HEK293 (cell line): ENCODE results near the gene TTR.

Experiments
- CTCF ChIA-PET: fragments of 350-600 bp; formaldehyde crosslinking; extraction: SDS; loops from one replicate; lab custom pipeline; 2021; ENCODE audit warnings: antibody characterized with exemption; lab: Yijun Ruan, JAX
- POLR2A ChIA-PET: fragments of 300-600 bp; formaldehyde crosslinking; extraction: SDS; loops from one replicate; lab custom pipeline; 2020; ENCODE audit warnings: antibody characterized with exemption, inconsistent platforms; lab: Yijun Ruan, JAX
- H3K27ac ChIP-seq: fragments of 200-500 bp; sonication (Bioruptor generic); 2 replicates; pipeline ENCODE4 v1.5.1; 2014; ENCODE audit warnings: low read depth, low read length, control low read depth, inconsistent platforms; ENCODE audit errors: extremely low read depth
- H3K36me3 ChIP-seq, 2 experiments: fragments of 200-500 bp in 1 of 2; sonication (Bioruptor generic) in 1 of 2; 1 replicate in 1 of 2; 2 replicates in 1 of 2; pipeline ENCODE4 v1.5.1; 2014 to 2017; ENCODE audit warnings: inconsistent platforms in 2 of 2, low read length in 2 of 2; ENCODE audit not compliant: control insufficient read depth in 2 of 2, insufficient read depth in 1 of 2
- H3K4me1 ChIP-seq: fragments of 200-500 bp; sonication (Bioruptor generic); 2 replicates; pipeline ENCODE4 v1.5.1; 2014; ENCODE audit warnings: mild to moderate bottlenecking, low read length, inconsistent platforms; ENCODE audit not compliant: control insufficient read depth, insufficient read depth
- H3K4me3 ChIP-seq: 2 replicates; pipeline ENCODE4 v1.5.1; 2011; ENCODE audit warnings: low read depth, mild to moderate bottlenecking, control low read depth, low read length, moderate library complexity
- H3K9me3 ChIP-seq: fragments of 200-500 bp; sonication (Bioruptor generic); 2 replicates; pipeline ENCODE4 v1.5.1; 2014; ENCODE audit warnings: low read depth, low read length, inconsistent platforms; ENCODE audit not compliant: control insufficient read depth, insufficient read depth
- SCRT2 ChIP-seq: fragments of 450-650 bp; formaldehyde crosslinking; IDR thresholded peaks from 2 replicates; pipeline ENCODE4 v1.5.1; 2016; ENCODE audit warnings: missing biosample characterization, missing genetic modification characterization
- YY1 ChIP-seq: fragments of 450-650 bp; formaldehyde crosslinking; IDR thresholded peaks from 2 replicates; pipeline ENCODE4 v1.5.1; 2018; ENCODE audit warnings: missing biosample characterization, missing genetic modification characterization
- ZBTB20 ChIP-seq: fragments of 450-650 bp; formaldehyde crosslinking; IDR thresholded peaks from 2 replicates; pipeline ENCODE4 v1.5.1; 2016; ENCODE audit warnings: missing biosample characterization, missing genetic modification characterization
- ZBTB8A ChIP-seq: fragments of 450-650 bp; formaldehyde crosslinking; IDR thresholded peaks from 2 replicates; pipeline ENCODE4 v1.5.1; 2016; ENCODE audit warnings: missing biosample characterization, missing genetic modification characterization
- ZFHX2 ChIP-seq: fragments of 450-650 bp; formaldehyde crosslinking; conservative IDR thresholded peaks from 2 replicates; pipeline ENCODE4 v1.5.1; 2016; ENCODE audit warnings: missing biosample characterization, missing genetic modification characterization
- ZFP37 ChIP-seq: fragments of 450-650 bp; formaldehyde crosslinking; IDR thresholded peaks from 2 replicates; pipeline ENCODE4 v1.5.1; 2016; ENCODE audit warnings: missing biosample characterization, missing genetic modification characterization
- ZFP41 ChIP-seq: fragments of 450-650 bp; formaldehyde crosslinking; IDR thresholded peaks from 2 replicates; pipeline ENCODE4 v1.5.1; 2016; ENCODE audit warnings: missing biosample characterization, missing genetic modification characterization, borderline replicate concordance
- ZFP69B ChIP-seq: fragments of 450-650 bp; formaldehyde crosslinking; IDR thresholded peaks from 2 replicates; pipeline ENCODE4 v1.5.1; 2016; ENCODE audit warnings: missing biosample characterization, missing genetic modification characterization
- ZNF112 ChIP-seq: fragments of 450-650 bp; formaldehyde crosslinking; IDR thresholded peaks from 2 replicates; pipeline ENCODE4 v1.5.0; 2017; ENCODE audit warnings: missing biosample characterization, missing genetic modification characterization
- ZNF146 ChIP-seq: fragments of 450-650 bp; formaldehyde crosslinking; IDR thresholded peaks from 2 replicates; pipeline ENCODE4 v1.5.1; 2016; ENCODE audit warnings: missing biosample characterization, missing genetic modification characterization
- ZNF202 ChIP-seq: fragments of 450-650 bp; formaldehyde crosslinking; IDR thresholded peaks from 2 replicates; pipeline ENCODE4 v1.5.1; 2016; ENCODE audit warnings: missing biosample characterization, missing genetic modification characterization, borderline replicate concordance
- ZNF280C ChIP-seq: fragments of 450-650 bp; formaldehyde crosslinking; IDR thresholded peaks from 2 replicates; pipeline ENCODE4 v1.5.1; 2016; ENCODE audit warnings: missing biosample characterization, missing genetic modification characterization
- ZNF416 ChIP-seq: fragments of 450-650 bp; formaldehyde crosslinking; IDR thresholded peaks from 2 replicates; pipeline ENCODE4 v1.5.1; 2016; ENCODE audit warnings: missing biosample characterization, missing genetic modification characterization
- ZNF600 ChIP-seq: fragments of 450-650 bp; formaldehyde crosslinking; IDR thresholded peaks from 2 replicates; pipeline ENCODE4 v1.5.1; 2016; ENCODE audit warnings: missing biosample characterization, missing genetic modification characterization
- ZNF658 ChIP-seq: fragments of 450-650 bp; formaldehyde crosslinking; IDR thresholded peaks from 2 replicates; pipeline ENCODE4; 2016; ENCODE audit warnings: missing biosample characterization, missing genetic modification characterization
- ZNF664 ChIP-seq: fragments of 450-650 bp; formaldehyde crosslinking; IDR thresholded peaks from 2 replicates; pipeline ENCODE4 v1.5.1; 2016; ENCODE audit warnings: missing biosample characterization, missing genetic modification characterization
- ZNF776 ChIP-seq: fragments of 450-650 bp; formaldehyde crosslinking; IDR thresholded peaks from 2 replicates; pipeline ENCODE4 v1.5.0; 2017; ENCODE audit warnings: missing biosample characterization, missing genetic modification characterization, borderline replicate concordance
- ZSCAN18 ChIP-seq: fragments of 450-650 bp; formaldehyde crosslinking; IDR thresholded peaks from 2 replicates; pipeline ENCODE4 v1.5.1; 2016; ENCODE audit warnings: missing biosample characterization, missing genetic modification characterization
- ZSCAN4 ChIP-seq: fragments of 450-650 bp; formaldehyde crosslinking; IDR thresholded peaks from 2 replicates; pipeline ENCODE4 v1.5.1; 2017; ENCODE audit warnings: missing biosample characterization, missing genetic modification characterization

TTR gene

GRCh38 chr18:31557446-31557845 lies 34.2 kb upstream of the TTR start:
- no peaks in the 10 kb centered on the region for H3K9me3 ChIP-seq
- no peaks in the 10 kb centered on the region for H3K4me1 ChIP-seq
- ChIA-PET POLR2A (no interaction called here), CTCF (interaction anchor here (0.6 to 3.2 kb wide), 8 partner anchors 13 to 578 kb away, joined by 3 to 37 read pairs (median 3); no protein-coding TSS in a partner anchor)
- no peak overlapping the region for H3K27ac ChIP-seq
- no peak overlapping the region for H3K4me3 ChIP-seq
- no peaks in the 10 kb centered on the region for H3K36me3 ChIP-seq
- TF ChIP-seq ZNF664 (tag by site-specific recombination): no peak
- TF ChIP-seq ZNF146 (tag by site-specific recombination): no peak
- TF ChIP-seq ZFHX2: no peak
- no peak for TF ChIP-seq ZNF416 (tag by site-specific recombination)
- no peak for TF ChIP-seq ZNF280C
- no peak for TF ChIP-seq ZNF600 (tag by site-specific recombination)
- no peak for TF ChIP-seq YY1
- TF ChIP-seq ZNF202 (tag by site-specific recombination): no peak
- no peak for TF ChIP-seq ZNF112
- TF ChIP-seq ZBTB8A (tag by site-specific recombination): no peak
- TF ChIP-seq ZFP69B: no peak
- TF ChIP-seq ZNF658 (tag by site-specific recombination): no peak
- no peak for TF ChIP-seq ZSCAN18 (tag by site-specific recombination)
- no peak for TF ChIP-seq ZSCAN4 (tag by site-specific recombination)
- TF ChIP-seq ZNF776 (tag by site-specific recombination): no peak
- TF ChIP-seq, all 188 proteins: peak for 0

- no peak for TF ChIP-seq ZBTB20 (tag by site-specific recombination)
- no peak for TF ChIP-seq ZFP41 (tag by site-specific recombination)
- TF ChIP-seq SCRT2 (tag by site-specific recombination): no peak
- no peak for TF ChIP-seq ZNF280C
- TF ChIP-seq ZFP37 (tag by site-specific recombination): no peak
- no peaks in the 10 kb centered on the region for H3K36me3 ChIP-seq
- no peaks in the 10 kb centered on the region for H3K9me3 ChIP-seq
- H3K4me1 ChIP-seq: no peaks in the 10 kb centered on the region
- ChIA-PET POLR2A (no interaction called here), CTCF (interaction anchor here (0.6 to 0.7 kb wide), 3 partner anchors 56 to 599 kb away, joined by 3 to 4 read pairs (median 4); no protein-coding TSS in a partner anchor)
- H3K4me3 ChIP-seq: no peak overlapping the region
- H3K27ac ChIP-seq: no peak overlapping the region
Measured at GRCh38 chr18:31558567-31558966, 33.1 kb upstream of the TTR start.
